Measurements from ENCODE around the gene ANXA7.
"Not testable (repeated sequence)": the region's sequence is repeated elsewhere in the genome, so short reads cannot be mapped to it uniquely, and the experiment has no call there.

The ANXA7 gene

GRCh38 chr10:73358331-73359279 is 55.3 kb downstream of the ANXA7 start, which contains the start of gene CFAP70:
Gene CFAP70, minus strand, starts transcription at chr10:73358864. Its CDS starts 4,068 bp downstream, at chr10:73354796.
- no peak within 1 kb of the TSS for H3K4me3 ChIP-seq (ENCODE audit: low read length)
- no peak for DNase-seq (ENCODE audit: low read depth, low spot score)

DNA sequence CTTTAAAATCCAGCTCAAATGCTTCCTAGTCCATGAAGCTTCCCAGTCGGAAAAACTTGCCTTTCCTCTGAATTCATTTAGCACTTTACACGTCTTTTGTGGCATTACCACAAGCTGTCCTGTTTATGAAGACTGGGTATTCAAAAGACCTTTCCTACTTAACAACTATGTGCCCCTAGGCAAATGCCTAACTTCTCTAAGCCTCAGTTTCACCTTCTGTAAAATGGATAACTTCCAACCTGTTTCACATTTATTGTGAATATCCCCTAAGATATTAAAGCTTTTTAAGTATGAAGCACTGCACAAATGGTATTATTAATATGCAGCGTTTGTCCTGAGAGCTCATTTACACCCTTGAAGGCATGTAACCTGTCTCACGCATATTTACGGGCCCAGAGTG is 56.0 kb downstream of the ANXA7 start:
- H3K4me3 ChIP-seq (ENCODE audit: low read length) = no peak overlapping the region
- no peak for DNase-seq (ENCODE audit: low read depth, low spot score)

DNA sequence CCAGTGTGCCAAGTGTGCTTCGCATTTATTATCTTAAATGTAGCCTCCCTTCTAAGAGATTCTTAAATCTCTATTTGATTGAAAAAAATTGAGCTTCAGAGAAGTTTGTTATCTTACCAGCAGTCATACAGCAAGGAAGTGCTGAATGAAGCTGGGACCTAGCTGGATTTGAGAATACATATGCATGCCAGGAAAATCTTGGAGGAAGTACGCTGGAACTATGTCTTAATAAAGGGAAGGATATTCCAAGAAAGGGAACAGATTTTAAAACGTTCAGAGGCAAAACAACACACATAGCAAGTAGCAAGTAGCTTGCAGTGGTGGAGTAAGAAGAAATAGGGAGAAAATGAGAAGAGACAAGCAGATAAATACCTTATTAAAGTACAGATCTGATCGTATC is 56.7 kb downstream of the ANXA7 start:
- H3K4me3 ChIP-seq (ENCODE audit: low read length) = no peak overlapping the region

GRCh38 chr10:73344269-73344668 is 69.6 kb downstream of the ANXA7 start:
- H3K4me3 ChIP-seq (ENCODE audit: low read length) = no peak overlapping the region
- no peak for DNase-seq (ENCODE audit: low read depth, low spot score)

More for the DNA sequence above, 56.7 kb downstream of the ANXA7 start:
- DNase-seq (ENCODE audit: low read depth, low spot score) = no peak

DNA sequence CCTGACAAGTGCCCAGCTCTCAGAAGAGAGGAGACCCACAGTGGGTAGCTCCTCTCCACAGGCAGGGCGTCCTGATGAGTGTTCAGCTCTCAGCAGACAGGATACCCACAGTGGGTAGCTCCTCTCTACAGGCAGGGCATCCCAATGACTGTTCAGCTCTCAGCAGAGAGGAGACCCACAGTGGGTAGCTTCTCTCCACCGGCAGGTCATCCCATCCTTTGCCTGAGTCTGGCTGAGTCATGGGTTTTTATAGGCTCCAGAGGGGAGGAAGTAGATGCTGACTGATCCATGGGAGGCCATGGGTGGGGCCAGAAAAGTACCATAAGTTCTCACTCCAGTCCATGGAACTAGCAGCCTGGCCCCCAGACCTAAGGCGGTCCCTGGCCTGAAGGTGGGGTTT is 73.7 kb downstream of the ANXA7 start:
- DNase-seq (ENCODE audit: low read depth, low spot score) = no peak
- H3K4me3 ChIP-seq (ENCODE audit: low read length) = no peak overlapping the region

- H3K4me3 ChIP-seq (ENCODE audit: low read length) = no peak overlapping the region
- DNase-seq (ENCODE audit: low read depth, low spot score) = no peak
These were observed 74.4 kb downstream of the ANXA7 start for GRCh38 chr10:73339436-73339835.

DNA sequence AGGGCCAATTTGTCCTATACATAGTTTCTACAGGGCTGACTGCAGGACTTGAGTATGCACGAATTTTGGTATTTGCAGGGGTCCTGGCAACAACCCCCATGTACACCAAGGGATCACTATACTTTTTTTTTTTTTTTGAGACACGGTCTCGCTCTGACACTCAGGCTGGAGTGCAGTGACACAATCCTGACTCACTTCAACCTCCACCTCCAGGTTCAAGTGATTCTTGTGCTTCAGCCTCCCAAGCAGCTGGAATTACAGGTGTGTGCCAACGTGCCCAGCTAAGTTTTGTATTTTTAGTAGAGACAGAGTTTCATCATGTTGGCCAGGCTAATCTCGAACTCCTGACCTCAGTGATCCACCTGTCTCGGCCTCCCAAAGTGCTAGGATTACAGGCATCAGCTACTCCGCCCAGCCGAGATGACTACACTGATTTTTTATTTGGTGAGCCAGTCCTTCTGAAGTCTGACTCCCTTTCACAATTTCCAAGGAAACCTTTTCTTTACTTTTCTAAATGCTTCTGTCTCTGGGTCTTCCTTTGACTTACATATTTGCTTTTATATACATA is 75.0 kb downstream of the ANXA7 start:
- no peak overlapping the region for H3K4me3 ChIP-seq (ENCODE audit: low read length)
- DNase-seq (ENCODE audit: low read depth, low spot score) = no peak

DNA sequence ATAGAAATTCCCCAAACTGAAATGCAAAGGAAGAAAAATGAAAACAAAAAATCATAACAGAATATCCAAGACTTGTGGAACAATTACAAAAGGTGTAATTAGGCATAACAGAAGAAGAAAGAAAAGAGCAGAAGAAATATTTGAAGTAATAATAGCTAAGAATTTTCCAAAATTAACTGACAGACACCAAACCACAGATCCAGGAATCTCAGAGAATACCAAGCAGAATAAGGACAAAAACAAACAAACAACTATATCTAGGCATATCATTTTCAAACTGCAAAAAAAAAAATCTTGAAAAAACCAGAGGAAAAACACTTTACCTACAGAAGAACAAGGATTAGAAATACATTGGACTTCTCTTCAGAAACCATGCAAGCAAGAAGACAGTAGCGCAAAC is 80.7 kb downstream of the ANXA7 start:
- no peak for DNase-seq (ENCODE audit: low read depth, low spot score)

DNA sequence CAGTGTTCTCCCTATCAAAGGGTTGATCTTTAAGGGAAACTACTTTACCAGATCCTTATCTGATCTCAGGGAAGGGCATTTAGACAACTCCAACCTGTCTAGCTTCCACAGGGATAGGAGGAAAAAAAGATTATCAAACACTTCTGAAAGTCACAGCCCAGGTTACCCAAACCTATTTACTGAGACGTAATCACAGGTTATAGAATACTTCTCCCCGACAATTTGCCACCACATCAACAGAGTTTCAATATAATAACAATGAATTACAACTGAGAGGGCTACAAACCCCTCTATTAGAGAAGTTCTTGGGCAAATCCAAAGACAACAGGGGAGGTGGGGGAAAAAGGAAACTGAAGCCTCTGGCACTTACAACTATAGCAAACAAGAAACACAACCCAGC is 81.5 kb downstream of the ANXA7 start:
- DNase-seq (ENCODE audit: low read depth, low spot score) = no peak

More for the DNA sequence above, 80.7 kb downstream of the ANXA7 start:
- no peak overlapping the region for H3K4me3 ChIP-seq (ENCODE audit: low read length)

DNA sequence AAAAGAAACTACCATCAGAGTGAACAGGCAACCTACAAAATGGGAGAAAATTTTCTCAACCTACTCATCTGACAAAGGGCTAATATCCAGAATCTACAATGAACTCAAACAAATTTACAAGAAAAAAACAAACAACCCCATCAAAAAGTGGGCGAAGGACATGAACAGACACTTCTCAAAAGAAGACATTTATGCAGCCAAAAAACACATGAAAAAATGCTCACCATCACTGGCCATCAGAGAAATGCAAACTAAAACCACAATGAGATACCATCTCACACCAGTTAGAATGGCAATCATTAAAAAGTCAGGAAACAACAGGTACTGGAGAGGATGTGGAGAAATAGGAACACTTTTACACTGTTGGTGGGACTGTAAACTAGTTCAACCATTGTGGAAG is 85.3 kb downstream of the ANXA7 start:
- not testable (repeated sequence) for DNase-seq (ENCODE audit: low read depth, low spot score)

More for the DNA sequence above, 81.5 kb downstream of the ANXA7 start:
- H3K4me3 ChIP-seq (ENCODE audit: low read length) = no peak overlapping the region

DNA sequence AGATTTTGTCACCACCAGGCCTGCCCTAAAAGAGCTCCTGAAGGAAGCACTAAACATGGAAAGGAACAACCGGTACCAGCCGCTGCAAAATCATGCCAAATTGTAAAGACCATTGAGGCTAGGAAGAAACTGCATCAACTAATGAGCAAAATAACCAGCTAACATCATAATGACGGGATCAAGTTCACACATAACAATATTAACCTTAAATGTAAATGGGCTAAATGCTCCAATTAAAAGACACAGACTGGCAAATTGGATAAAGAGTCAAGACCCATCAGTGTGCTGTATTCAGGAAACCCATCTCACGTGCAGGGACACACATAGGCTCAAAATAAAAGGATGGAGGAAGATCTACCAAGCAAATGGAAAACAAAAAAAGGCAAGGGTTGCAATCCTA is 88.6 kb downstream of the ANXA7 start:
- not testable (repeated sequence) for DNase-seq (ENCODE audit: low read depth, low spot score); H3K4me3 ChIP-seq (ENCODE audit: low read length)

More for the DNA sequence above, 85.3 kb downstream of the ANXA7 start:
- not testable (repeated sequence) for H3K4me3 ChIP-seq (ENCODE audit: low read length)

All from Jurkat, Clone E6-1 (cell line).